IPS DF 6.9 (cell line): ENCODE results near the gene SIDT2.

ENCODE experiments used
- DNase-seq: peaks from one replicate; pipeline ENCODE4 v3.0.0-alpha.2; 2013; ENCODE audit warnings: low read depth, low spot score
- H3K27ac ChIP-seq: one replicate; pipeline ENCODE4 v1.5.1; 2013; ENCODE audit warnings: low read length, control low read depth
- H3K27me3 ChIP-seq: 2 replicates; pipeline ENCODE4 v1.6.1; 2013; ENCODE audit warnings: mild to moderate bottlenecking, low read length; ENCODE audit not compliant: control insufficient read depth, insufficient read depth
- H3K36me3 ChIP-seq: 2 replicates; pipeline ENCODE4 v1.6.1; 2013; ENCODE audit warnings: low read length; ENCODE audit not compliant: control insufficient read depth, insufficient read depth
- H3K4me1 ChIP-seq: 2 replicates; pipeline ENCODE4 v1.6.1; 2013; ENCODE audit warnings: low read length; ENCODE audit not compliant: control insufficient read depth, insufficient read depth
- H3K4me3 ChIP-seq: 2 replicates; pipeline ENCODE4 v1.5.1; 2013; ENCODE audit warnings: mild to moderate bottlenecking, low read length
- H3K9me3 ChIP-seq: 2 replicates; pipeline ENCODE4 v1.6.1; 2013; ENCODE audit warnings: low read length, inconsistent platforms; ENCODE audit not compliant: control insufficient read depth, insufficient read depth
- WGBS: extraction: QIAGEN DNeasy Blood & Tissue Kit; methylation state at CpG from one replicate; pipeline ENCODE4 v1.1.7; 2013; ENCODE audit warnings: mixed read lengths, missing lambda C conversion rate; ENCODE audit not compliant: insufficient read length, insufficient coverage; 5-methylcytosine and 5-hydroxymethylcytosine counted together

The SIDT2 gene

GRCh38 chr11:117217141-117218084, 38.9 kb downstream of the SIDT2 start:
- DNase-seq: no peak
- H3K27me3 ChIP-seq: no peaks in the 10 kb centered on the region
- peaks cover 15% of the 10 kb centered on the region; the same call in 1 of the 2 replicates for H3K36me3 ChIP-seq
- WGBS: no CpG with 5 or more reads among the region's 11 CpGs
- H3K4me3 ChIP-seq: no peak overlapping the region
- no peak overlapping the region for H3K27ac ChIP-seq
- H3K4me1 ChIP-seq: no peaks in the 10 kb centered on the region
- H3K9me3 ChIP-seq: no peaks in the 10 kb centered on the region

DNA sequence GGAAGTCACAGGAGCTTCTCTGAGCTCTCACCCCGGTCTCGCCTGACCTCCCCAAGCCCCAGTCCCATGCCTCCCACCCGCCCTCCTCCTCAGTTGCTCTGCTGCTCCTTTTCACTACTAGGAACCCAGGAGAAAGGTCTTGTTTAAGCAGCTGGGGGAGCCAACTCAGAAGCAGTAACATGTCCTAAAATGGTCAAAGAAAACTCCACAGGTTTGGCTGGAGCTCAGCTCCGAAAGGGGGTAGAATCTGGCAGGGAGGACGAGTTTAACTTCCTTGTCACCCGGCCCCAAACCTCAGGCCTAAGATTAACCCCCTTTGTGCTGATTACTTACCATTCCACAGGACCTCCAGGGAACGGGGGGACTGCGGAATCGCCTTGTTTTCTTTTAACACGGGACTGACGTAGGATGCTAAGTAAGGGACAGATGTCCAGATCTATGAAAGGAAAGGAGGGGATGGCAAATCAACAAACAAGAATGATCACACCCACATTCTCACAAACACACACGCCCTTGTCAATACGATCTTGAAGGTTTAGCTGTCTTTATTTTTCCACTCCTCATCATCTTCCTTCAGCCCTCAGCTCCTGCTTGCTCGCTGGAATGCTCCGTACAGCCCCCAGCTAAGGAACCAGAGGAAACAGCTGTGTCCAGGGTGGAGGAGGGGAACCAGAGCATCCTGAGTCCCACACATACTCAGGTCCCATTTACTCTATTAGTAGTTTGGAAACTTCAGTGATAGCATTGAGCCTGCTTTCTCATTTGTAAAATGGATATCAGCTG, 39.8 kb downstream of the SIDT2 start:
- no peaks in the 10 kb centered on the region for H3K4me1 ChIP-seq
- no peak for DNase-seq
- WGBS: no CpG with 5 or more reads among the region's 15 CpGs

DNA sequence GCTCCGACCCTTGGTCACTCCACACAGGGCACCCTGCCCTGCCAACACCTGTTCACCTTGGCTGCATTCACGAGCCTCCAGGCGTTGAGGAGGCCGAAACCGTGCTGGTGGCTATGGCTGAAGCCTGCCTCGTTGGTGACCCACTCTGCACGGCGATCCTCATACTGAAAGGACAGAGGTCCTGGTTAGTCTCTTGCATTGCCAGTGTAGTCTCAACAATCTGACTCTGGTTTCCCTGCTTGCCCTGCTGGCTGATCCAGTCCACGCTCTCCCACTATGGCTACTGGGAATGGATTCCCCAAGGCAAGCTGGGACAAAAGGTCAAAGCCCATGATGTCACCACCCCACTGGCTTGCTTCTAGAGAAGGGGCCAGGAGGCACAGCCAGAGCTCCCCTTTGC, 40.5 kb downstream of the SIDT2 start:
- no peak overlapping the region for H3K4me3 ChIP-seq
- no peaks in the 10 kb centered on the region for H3K9me3 ChIP-seq
- peaks cover 15% of the 10 kb centered on the region; the same call in 1 of the 2 replicates for H3K36me3 ChIP-seq
- no CpG with 5 or more reads among the region's 9 CpGs for WGBS
- H3K4me1 ChIP-seq: no peaks in the 10 kb centered on the region
- H3K27me3 ChIP-seq: no peaks in the 10 kb centered on the region
- no peak overlapping the region for H3K27ac ChIP-seq
- DNase-seq: no peak

More for the DNA sequence above, 39.8 kb downstream of the SIDT2 start:
- Histone ChIP-seq H3K27me3 (no peaks in the 10 kb centered on the region), H3K4me3 (no peak overlapping the region), H3K27ac (no peak overlapping the region), H3K9me3 (no peaks in the 10 kb centered on the region), H3K36me3 (peaks cover 15% of the 10 kb centered on the region; the same call in 1 of the 2 replicates)

GRCh38 chr11:117219455-117219854, 40.9 kb downstream of the SIDT2 start:
- Histone ChIP-seq H3K4me3 (no peak overlapping the region), H3K36me3 (peaks cover 15% of the 10 kb centered on the region; the same call in 1 of the 2 replicates), H3K4me1 (no peaks in the 10 kb centered on the region), H3K9me3 (no peaks in the 10 kb centered on the region), H3K27me3 (no peaks in the 10 kb centered on the region), H3K27ac (no peak overlapping the region)
- no CpG with 5 or more reads among the region's 8 CpGs for WGBS
- no peak for DNase-seq

DNA sequence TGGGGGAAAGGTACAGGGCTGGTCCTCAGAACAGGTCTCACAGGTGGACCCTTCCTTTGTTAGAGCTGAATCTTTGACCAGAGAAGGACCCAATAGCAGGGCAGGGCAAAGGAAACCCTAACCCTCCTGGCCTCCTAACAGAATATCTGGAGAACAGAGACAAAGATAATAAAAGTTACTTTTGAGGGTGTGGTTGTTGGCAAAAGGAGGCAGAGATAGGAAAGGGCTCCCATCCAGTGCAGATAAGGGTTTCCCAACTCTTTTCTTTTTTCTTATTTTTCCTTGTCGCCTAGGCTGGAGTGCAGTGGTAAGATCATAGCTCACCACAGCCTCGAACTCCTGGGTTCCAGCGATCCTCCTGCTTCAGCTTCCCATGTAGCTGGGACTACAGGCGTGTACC, 41.5 kb downstream of the SIDT2 start:
- Histone ChIP-seq H3K36me3 (peaks cover 15% of the 10 kb centered on the region; the same call in 1 of the 2 replicates), H3K27me3 (no peaks in the 10 kb centered on the region), H3K9me3 (no peaks in the 10 kb centered on the region), H3K4me3 (no peak overlapping the region), H3K4me1 (no peaks in the 10 kb centered on the region), H3K27ac (no peak overlapping the region)
- DNase-seq: no peak
- WGBS: no CpG with 5 or more reads among the region's 4 CpGs

GRCh38 chr11:117220568-117220967, 42.0 kb downstream of the SIDT2 start:
- H3K27ac ChIP-seq: no peak overlapping the region
- WGBS: no CpG with 5 or more reads among the region's 9 CpGs
- no peaks in the 10 kb centered on the region for H3K27me3 ChIP-seq
- peaks cover 15% of the 10 kb centered on the region; the same call in 1 of the 2 replicates for H3K36me3 ChIP-seq
- no peak overlapping the region for H3K4me3 ChIP-seq
- DNase-seq: no peak
- no peaks in the 10 kb centered on the region for H3K4me1 ChIP-seq
- H3K9me3 ChIP-seq: no peaks in the 10 kb centered on the region

DNA sequence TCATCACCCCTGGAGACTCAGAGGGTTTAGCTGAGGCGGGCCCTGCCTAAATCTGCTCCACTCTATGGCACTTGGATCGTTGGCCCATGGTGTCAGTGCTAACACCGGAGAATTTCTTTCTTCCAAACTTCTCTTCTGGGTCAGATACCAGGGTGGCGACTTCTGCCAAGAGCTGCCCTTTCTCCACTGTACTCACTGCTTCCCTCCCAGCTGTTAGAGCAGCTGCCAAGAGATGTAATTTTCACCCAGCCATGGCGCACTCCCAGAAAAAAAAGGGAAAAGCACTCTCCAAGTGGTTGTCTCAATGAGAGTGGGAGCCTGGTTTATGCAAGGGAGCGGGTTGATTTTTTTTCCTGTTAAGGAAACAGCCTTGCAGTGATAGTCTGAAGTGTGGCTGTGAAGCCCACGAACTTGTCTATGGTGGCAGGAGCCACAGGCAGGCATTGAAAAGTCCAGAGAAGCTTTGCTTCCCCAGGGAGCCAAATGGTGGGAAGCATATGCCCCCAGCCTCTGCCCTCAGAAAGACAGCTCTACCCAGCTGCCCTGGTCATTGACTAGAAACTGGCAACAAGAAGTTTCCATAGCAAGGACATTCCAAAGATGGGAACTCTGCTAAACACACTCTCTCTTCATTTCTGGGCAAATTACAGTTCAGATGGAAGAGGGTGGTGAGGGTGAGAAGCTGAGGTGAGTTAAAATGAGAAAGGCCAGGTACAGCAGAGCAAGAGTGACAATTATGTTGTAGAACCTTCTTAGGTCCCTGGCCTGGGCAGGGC, 42.6 kb downstream of the SIDT2 start:
- H3K36me3 ChIP-seq: peaks cover 15% of the 10 kb centered on the region; the same call in 1 of the 2 replicates
- no peak overlapping the region for H3K27ac ChIP-seq

DNA sequence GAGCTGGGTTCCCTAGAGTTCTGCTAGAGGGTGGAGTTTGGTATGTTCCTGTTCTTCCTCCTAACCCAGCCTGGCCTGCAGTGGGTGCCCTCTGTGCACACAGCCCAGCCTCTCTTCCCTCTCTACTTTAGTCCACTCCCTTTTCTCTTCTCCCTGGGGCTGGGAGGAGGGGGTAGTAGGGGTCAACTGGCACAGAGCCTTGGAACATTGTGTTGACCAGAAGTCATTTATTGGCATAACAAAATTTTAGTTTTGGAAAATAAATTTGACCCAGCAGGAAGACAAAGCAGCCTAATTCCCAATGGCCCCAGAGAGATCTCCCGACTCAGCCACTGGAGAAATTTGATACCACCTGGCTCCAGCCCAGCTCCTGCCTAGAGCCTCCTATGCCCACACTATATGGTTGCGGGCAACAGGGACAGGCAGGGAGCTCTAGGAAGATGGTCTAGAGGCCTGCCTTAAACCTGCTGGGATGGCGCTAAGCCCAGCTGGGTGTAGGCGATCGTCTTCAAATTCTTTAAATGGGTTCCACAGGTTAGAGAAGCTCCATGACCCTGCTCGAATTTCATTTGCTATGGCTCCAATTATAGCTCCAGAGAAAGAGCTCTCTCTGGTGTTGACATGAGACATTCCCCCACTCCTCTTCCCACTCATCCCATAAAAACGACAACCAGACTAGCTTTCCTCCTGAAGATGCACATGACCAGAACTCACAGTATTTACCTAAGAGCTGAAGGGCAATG, 43.4 kb downstream of the SIDT2 start:
- peaks cover 16% of the 10 kb centered on the region for H3K36me3 ChIP-seq
- no peaks in the 10 kb centered on the region for H3K4me1 ChIP-seq
- WGBS: no CpG with 5 or more reads among the region's 7 CpGs
- no peaks in the 10 kb centered on the region for H3K9me3 ChIP-seq
- DNase-seq: no peak
- no peak overlapping the region for H3K4me3 ChIP-seq
- no peaks in the 10 kb centered on the region for H3K27me3 ChIP-seq
- H3K27ac ChIP-seq: no peak overlapping the region

More for the DNA sequence above, 42.6 kb downstream of the SIDT2 start:
- Histone ChIP-seq H3K27me3 (no peaks in the 10 kb centered on the region), H3K4me3 (no peak overlapping the region), H3K4me1 (no peaks in the 10 kb centered on the region), H3K9me3 (no peaks in the 10 kb centered on the region)
- WGBS: no CpG with 5 or more reads among the region's 7 CpGs
- DNase-seq: no peak

DNA sequence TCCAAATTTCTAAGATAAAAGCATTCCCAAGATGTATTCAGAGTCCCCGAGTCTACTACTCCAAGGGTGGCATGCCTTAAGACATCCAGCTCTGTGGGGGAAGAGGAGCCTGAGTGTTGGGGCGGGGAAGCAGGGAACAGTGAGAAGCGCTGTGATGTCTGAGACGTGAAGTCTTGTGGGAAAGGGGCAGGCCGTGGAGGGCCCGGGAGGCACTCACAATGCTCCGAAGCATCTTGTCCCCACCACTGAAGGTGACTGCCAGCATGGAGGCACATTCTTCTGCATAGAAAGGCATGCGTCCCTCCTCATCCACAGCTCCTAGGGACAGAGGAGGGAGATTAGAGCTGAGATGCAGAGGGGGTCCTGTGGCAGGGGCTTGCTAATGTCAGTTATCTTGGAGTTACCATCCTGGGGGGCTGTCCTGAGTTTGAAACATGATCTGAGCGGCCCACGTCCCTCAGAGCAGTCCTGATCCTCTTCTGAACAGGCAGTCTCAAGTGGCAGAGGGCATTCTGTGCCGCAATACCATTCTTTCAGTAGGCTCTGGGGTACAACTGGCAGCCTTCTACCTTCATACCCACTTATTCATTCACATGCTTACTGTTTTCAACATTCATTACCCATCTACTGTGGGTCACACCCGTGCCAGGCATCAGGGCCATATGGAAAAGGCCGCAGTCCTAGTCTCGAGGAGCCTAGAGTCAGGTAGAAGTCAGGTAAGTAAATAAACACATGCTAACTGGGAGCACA, 44.6 kb downstream of the SIDT2 start:
- H3K27me3 ChIP-seq: no peaks in the 10 kb centered on the region
- H3K36me3 ChIP-seq: peaks cover 19% of the 10 kb centered on the region
- H3K27ac ChIP-seq: no peak overlapping the region
- WGBS: no CpG with 5 or more reads among the region's 14 CpGs
- H3K4me1 ChIP-seq: no peaks in the 10 kb centered on the region
- DNase-seq: no peak
- no peak overlapping the region for H3K4me3 ChIP-seq
- H3K9me3 ChIP-seq: no peaks in the 10 kb centered on the region
